ENCODE data around the gene KRTAP4-3. TPM values are rescaled to one million over a fixed set of nuclear protein-coding genes. Genes with fewer than 3 reads are reported as not detected.

The KRTAP4-3 gene
- total RNA-seq, 1 experiment from 2014 or later = not detected

DNA sequence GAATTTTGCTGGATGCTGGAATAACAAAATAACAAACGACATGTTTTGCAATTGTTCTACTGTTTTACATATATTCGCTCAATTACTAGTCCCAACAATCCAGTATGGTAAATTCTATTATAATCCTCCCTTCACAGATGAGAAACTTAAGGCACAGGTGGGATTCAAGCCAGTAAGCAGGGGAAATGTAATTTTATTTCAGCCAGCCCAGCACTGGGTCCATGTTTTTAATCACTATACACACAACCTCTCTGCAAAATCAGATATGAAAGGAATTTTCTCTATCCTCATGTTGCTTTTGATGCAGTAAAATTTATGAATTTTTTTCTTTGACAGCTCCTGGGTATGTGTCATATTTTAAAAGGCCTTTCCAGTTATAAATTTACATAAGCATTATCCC lies 22.8 kb downstream of the KRTAP4-3 start:
- Histone ChIP-seq H3K9me3 (ENCODE audit: control insufficient read depth, insufficient read depth, low read depth, low read length) (no peaks in the 10 kb centered on the region), H3K27ac (ENCODE audit: low read length) (no peak overlapping the region), H3K27me3 (ENCODE audit: control insufficient read depth, insufficient read depth, low read length) (no peaks in the 10 kb centered on the region), H3K4me1 (ENCODE audit: control insufficient read depth, insufficient read depth, low read length) (no peaks in the 10 kb centered on the region), H3K4me3 (ENCODE audit: low read depth in 2 of 2, low read length in 2 of 2) (no peak overlapping the region), H3K36me3 (ENCODE audit: control insufficient read depth, insufficient read depth, low read length) (no peaks in the 10 kb centered on the region)
- in situ Hi-C loops (cut with HindIII; ENCODE audit: low pct_unique_long_range_greater_than_20kb, low sequenced_read_pairs) (no loop called here), intact Hi-C loops (cut with micrococcal nuclease; ENCODE audit: unreplicated experiment) (no loop called here)
- no peak for TF ChIP-seq TCF7L2 (IDR thresholded peaks at IDR 0.05; ENCODE audit: low read depth, low read length)
- TF ChIP-seq, protein P1, sequence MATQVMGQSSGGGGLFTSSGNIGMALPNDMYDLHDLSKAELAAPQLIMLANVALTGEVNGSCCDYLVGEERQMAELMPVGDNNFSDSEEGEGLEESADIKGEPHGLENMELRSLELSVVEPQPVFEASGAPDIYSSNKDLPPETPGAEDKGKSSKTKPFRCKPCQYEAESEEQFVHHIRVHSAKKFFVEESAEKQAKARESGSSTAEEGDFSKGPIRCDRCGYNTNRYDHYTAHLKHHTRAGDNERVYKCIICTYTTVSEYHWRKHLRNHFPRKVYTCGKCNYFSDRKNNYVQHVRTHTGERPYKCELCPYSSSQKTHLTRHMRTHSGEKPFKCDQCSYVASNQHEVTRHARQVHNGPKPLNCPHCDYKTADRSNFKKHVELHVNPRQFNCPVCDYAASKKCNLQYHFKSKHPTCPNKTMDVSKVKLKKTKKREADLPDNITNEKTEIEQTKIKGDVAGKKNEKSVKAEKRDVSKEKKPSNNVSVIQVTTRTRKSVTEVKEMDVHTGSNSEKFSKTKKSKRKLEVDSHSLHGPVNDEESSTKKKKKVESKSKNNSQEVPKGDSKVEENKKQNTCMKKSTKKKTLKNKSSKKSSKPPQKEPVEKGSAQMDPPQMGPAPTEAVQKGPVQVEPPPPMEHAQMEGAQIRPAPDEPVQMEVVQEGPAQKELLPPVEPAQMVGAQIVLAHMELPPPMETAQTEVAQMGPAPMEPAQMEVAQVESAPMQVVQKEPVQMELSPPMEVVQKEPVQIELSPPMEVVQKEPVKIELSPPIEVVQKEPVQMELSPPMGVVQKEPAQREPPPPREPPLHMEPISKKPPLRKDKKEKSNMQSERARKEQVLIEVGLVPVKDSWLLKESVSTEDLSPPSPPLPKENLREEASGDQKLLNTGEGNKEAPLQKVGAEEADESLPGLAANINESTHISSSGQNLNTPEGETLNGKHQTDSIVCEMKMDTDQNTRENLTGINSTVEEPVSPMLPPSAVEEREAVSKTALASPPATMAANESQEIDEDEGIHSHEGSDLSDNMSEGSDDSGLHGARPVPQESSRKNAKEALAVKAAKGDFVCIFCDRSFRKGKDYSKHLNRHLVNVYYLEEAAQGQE (IDR thresholded peaks at IDR 0.05; ENCODE audit: insufficient read depth in 1 of 2, low read depth in 2 of 2, low read length in 1 of 2) = no peak
- TF ChIP-seq POLR2AphosphoS5 (IDR thresholded peaks at IDR 0.05; ENCODE audit: low read depth, low read length) = no peak
- TF ChIP-seq SIN3A (IDR thresholded peaks at IDR 0.05; ENCODE audit: borderline replicate concordance, insufficient read depth, low read depth, low read length) = no peak
- TF ChIP-seq, protein P2, sequence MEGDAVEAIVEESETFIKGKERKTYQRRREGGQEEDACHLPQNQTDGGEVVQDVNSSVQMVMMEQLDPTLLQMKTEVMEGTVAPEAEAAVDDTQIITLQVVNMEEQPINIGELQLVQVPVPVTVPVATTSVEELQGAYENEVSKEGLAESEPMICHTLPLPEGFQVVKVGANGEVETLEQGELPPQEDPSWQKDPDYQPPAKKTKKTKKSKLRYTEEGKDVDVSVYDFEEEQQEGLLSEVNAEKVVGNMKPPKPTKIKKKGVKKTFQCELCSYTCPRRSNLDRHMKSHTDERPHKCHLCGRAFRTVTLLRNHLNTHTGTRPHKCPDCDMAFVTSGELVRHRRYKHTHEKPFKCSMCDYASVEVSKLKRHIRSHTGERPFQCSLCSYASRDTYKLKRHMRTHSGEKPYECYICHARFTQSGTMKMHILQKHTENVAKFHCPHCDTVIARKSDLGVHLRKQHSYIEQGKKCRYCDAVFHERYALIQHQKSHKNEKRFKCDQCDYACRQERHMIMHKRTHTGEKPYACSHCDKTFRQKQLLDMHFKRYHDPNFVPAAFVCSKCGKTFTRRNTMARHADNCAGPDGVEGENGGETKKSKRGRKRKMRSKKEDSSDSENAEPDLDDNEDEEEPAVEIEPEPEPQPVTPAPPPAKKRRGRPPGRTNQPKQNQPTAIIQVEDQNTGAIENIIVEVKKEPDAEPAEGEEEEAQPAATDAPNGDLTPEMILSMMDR (IDR thresholded peaks at IDR 0.05) = no peak
- ChIA-PET CTCF (no interaction called here), POLR2A (no interaction called here)
- BruUV-seq (replicated peaks) = no TSS peak
- no peak for DNase-seq (ENCODE audit: low read depth, low spot score)
- no peak for ATAC-seq

DNA sequence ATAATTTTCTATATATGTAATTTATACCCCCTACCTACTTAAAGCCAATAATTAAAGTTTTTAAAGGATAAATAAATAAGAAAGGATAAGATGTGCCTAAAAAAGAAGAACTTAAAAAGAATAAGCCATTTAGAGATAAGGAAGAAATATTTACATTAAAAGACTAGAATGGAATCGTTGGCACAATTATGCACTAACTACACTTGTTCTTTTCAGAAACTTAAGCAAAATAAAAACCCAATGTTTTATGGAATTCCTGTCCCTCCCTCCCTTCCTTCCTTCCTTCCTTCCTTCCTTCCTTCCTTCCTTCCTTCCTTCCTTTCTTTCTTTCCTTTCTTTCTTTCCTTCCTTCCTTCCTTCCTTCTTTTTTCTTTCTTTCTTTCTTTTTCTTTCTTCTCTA lies 23.2 kb downstream of the KRTAP4-3 start:
- H3K27me3 ChIP-seq (ENCODE audit: control insufficient read depth, insufficient read depth, low read length) = no peaks in the 10 kb centered on the region
- H3K9me3 ChIP-seq (ENCODE audit: control insufficient read depth, insufficient read depth, low read depth, low read length) = no peaks in the 10 kb centered on the region
- TF ChIP-seq, protein P2 (IDR thresholded peaks at IDR 0.05) = no peak
- TF ChIP-seq, protein P1 (IDR thresholded peaks at IDR 0.05; ENCODE audit: insufficient read depth in 1 of 2, low read depth in 2 of 2, low read length in 1 of 2) = no peak
- no peak for TF ChIP-seq SIN3A (IDR thresholded peaks at IDR 0.05; ENCODE audit: borderline replicate concordance, insufficient read depth, low read depth, low read length)
- no peak for TF ChIP-seq TCF7L2 (IDR thresholded peaks at IDR 0.05; ENCODE audit: low read depth, low read length)
- no peak for TF ChIP-seq POLR2AphosphoS5 (IDR thresholded peaks at IDR 0.05; ENCODE audit: low read depth, low read length)
- ATAC-seq (no peak), DNase-seq (ENCODE audit: low read depth, low spot score) (no peak)
- H3K27ac ChIP-seq (ENCODE audit: low read length) = no peak overlapping the region
- ChIA-PET POLR2A (no interaction called here), CTCF (no interaction called here)
- no peaks in the 10 kb centered on the region for H3K4me1 ChIP-seq (ENCODE audit: control insufficient read depth, insufficient read depth, low read length)
- intact Hi-C loops (cut with micrococcal nuclease; ENCODE audit: unreplicated experiment) (no loop called here), in situ Hi-C loops (cut with HindIII; ENCODE audit: low pct_unique_long_range_greater_than_20kb, low sequenced_read_pairs) (no loop called here)
- no peaks in the 10 kb centered on the region for H3K36me3 ChIP-seq (ENCODE audit: control insufficient read depth, insufficient read depth, low read length)
- no peak overlapping the region for H3K4me3 ChIP-seq (ENCODE audit: low read depth in 2 of 2, low read length in 2 of 2)
- BruUV-seq (replicated peaks) = no TSS peak
